DOHH2 (cell line): ENCODE results near the gene HINT3.

ENCODE experiments used
- CTCF ChIP-seq: fragments of 200-600 bp; sonication (generic); IDR thresholded peaks from one replicate; pipeline ENCODE4 v1.5.1; 2014; ENCODE audit warnings: antibody characterized with exemption, mild to moderate bottlenecking, low read depth, low read length; ENCODE audit not compliant: poor library complexity, severe bottlenecking
- EZH2phosphoT487 ChIP-seq: fragments of 200-600 bp; sonication (generic); IDR thresholded peaks from 2 replicates; pipeline ENCODE4 v1.6.1; 2017; ENCODE audit warnings: borderline replicate concordance, mild to moderate bottlenecking, antibody characterized with exemption, low read length, moderate library complexity, mixed read lengths

- peak; percentile 8 for TF ChIP-seq CTCF
- TF ChIP-seq EZH2phosphoT487 = no peak
Measured at GRCh38 chr6:125966569-125966968, 10.0 kb downstream of the HINT3 start.
